Panc1 (cell line): ENCODE data around the gene UGT8.

Experiments
- CTCF ChIP-seq: fragments of 450-650 bp; IDR thresholded peaks from 2 replicates; pipeline ENCODE4 v1.5.1; 2017; ENCODE audit warnings: mild to moderate bottlenecking
- POLR2AphosphoS5 ChIP-seq: IDR thresholded peaks from 2 replicates; pipeline ENCODE4 v1.6.1; 2012; ENCODE audit warnings: mild to moderate bottlenecking, low read depth, low read length, moderate library complexity
- REST ChIP-seq, 2 experiments: IDR thresholded peaks; 2 replicates each; pipeline ENCODE4 v1.6.1; 2011 to 2012; ENCODE audit warnings: low read depth in 2 of 2, control low read depth in 1 of 2, low read length in 1 of 2, mild to moderate bottlenecking in 1 of 2, moderate library complexity in 1 of 2; ENCODE audit not compliant: insufficient read depth in 1 of 2
- SIN3A ChIP-seq: IDR thresholded peaks from 2 replicates; pipeline ENCODE4 v1.6.1; 2012; ENCODE audit warnings: low read depth, mild to moderate bottlenecking, low read length, moderate library complexity, borderline replicate concordance; ENCODE audit not compliant: insufficient read depth

GRCh38 chr4:114658776-114659175, 60.2 kb downstream of the UGT8 start:
- TF ChIP-seq CTCF: no peak
- TF ChIP-seq POLR2AphosphoS5: no peak
- TF ChIP-seq REST (IDR thresholded peaks at IDR 0.05; ENCODE audit: insufficient read depth in 1 of 2, low read depth in 2 of 2, low read length in 1 of 2): no peak
- TF ChIP-seq SIN3A: no peak
